ENCODE data around the gene LRRK2. TPM values are rescaled to one million over a fixed set of nuclear protein-coding genes. Genes with fewer than 3 reads are reported as not detected.
"Not testable (repeated sequence)": the region's sequence is repeated elsewhere in the genome, so short reads cannot be mapped to it uniquely, and the experiment has no call there.

The LRRK2 gene
- total RNA-seq, 2 donors from 2014 or later, result 28.8 to 32.0 TPM

- TF ChIP-seq CTCF (IDR thresholded peaks at IDR 0.05), result no peak
- Histone ChIP-seq H3K36me3 (peaks cover 11% of the 10 kb centered on the region), H3K4me3 (no peak overlapping the region), H3K27ac (no peak overlapping the region), H3K27me3 (replicated peaks; ENCODE audit: insufficient read depth) (no peaks in the 10 kb centered on the region), H3K9me3 (no peaks in the 10 kb centered on the region), H3K4me1 (ENCODE audit: control insufficient read depth in 1 of 2, low read depth in 2 of 2) (peaks cover 0 to 2% of the 10 kb centered on the region in 2 donors)
- no peak for DNase-seq (ENCODE audit: low spot score)
- no peak for ATAC-seq (ENCODE audit: insufficient number of reproducible peaks, low FRiP score, low read depth)
Measured at GRCh38 chr12:40248585-40249297, 23.9 kb downstream of the LRRK2 start.

- peaks cover 14% of the 10 kb centered on the region for H3K36me3 ChIP-seq
Measured at GRCh38 chr12:40250652-40251051, 25.9 kb downstream of the LRRK2 start.

GRCh38 chr12:40253936-40254335, 29.1 kb downstream of the LRRK2 start:
- DNase-seq (ENCODE audit: low spot score) (no peak), ATAC-seq (ENCODE audit: insufficient number of reproducible peaks, low FRiP score, low read depth) (no peak)
- H3K27ac ChIP-seq, result no peak overlapping the region
- no peaks in the 10 kb centered on the region for H3K27me3 ChIP-seq (replicated peaks; ENCODE audit: insufficient read depth)
- TF ChIP-seq CTCF (IDR thresholded peaks at IDR 0.05), result no peak
- H3K36me3 ChIP-seq, result peaks cover 18% of the 10 kb centered on the region
- no peak overlapping the region for H3K4me3 ChIP-seq
- H3K9me3 ChIP-seq, result no peaks in the 10 kb centered on the region
- peaks cover 0 to 6% of the 10 kb centered on the region in 2 donors for H3K4me1 ChIP-seq (ENCODE audit: control insufficient read depth in 1 of 2, low read depth in 2 of 2)

More at GRCh38 chr12:40250652-40251051, 25.9 kb downstream of the LRRK2 start:
- ATAC-seq (ENCODE audit: insufficient number of reproducible peaks, low FRiP score, low read depth); H3K27me3 ChIP-seq (replicated peaks; ENCODE audit: insufficient read depth); H3K4me3 ChIP-seq; H3K4me1 ChIP-seq (ENCODE audit: control insufficient read depth in 1 of 2, low read depth in 2 of 2); DNase-seq (ENCODE audit: low spot score); H3K27ac ChIP-seq; H3K9me3 ChIP-seq: not testable (repeated sequence)

GRCh38 chr12:40254455-40255085, 29.8 kb downstream of the LRRK2 start:
- Histone ChIP-seq H3K27ac (no peak overlapping the region), H3K27me3 (replicated peaks; ENCODE audit: insufficient read depth) (no peaks in the 10 kb centered on the region), H3K4me3 (no peak overlapping the region), H3K9me3 (no peaks in the 10 kb centered on the region), H3K36me3 (peaks cover 18% of the 10 kb centered on the region), H3K4me1 (ENCODE audit: control insufficient read depth in 1 of 2, low read depth in 2 of 2) (peaks cover 0 to 6% of the 10 kb centered on the region in 2 donors)
- ATAC-seq (ENCODE audit: insufficient number of reproducible peaks, low FRiP score, low read depth) (no peak), DNase-seq (ENCODE audit: low spot score) (no peak)
- no peak for TF ChIP-seq CTCF (IDR thresholded peaks at IDR 0.05)

GRCh38 chr12:40258371-40258770, 33.6 kb downstream of the LRRK2 start:
- Histone ChIP-seq H3K36me3 (peaks cover 13% of the 10 kb centered on the region), H3K27ac (no peak overlapping the region), H3K4me3 (no peak overlapping the region), H3K9me3 (no peaks in the 10 kb centered on the region), H3K4me1 (ENCODE audit: control insufficient read depth in 1 of 2, low read depth in 2 of 2) (peaks cover 0 to 6% of the 10 kb centered on the region in 2 donors), H3K27me3 (replicated peaks; ENCODE audit: insufficient read depth) (no peaks in the 10 kb centered on the region)
- DNase-seq (ENCODE audit: low spot score) (no peak), ATAC-seq (ENCODE audit: insufficient number of reproducible peaks, low FRiP score, low read depth) (no peak)
- TF ChIP-seq CTCF (IDR thresholded peaks at IDR 0.05), result no peak

Measured in thoracic aorta (tissue), 2 donors.